ENCODE results near the gene GAS2. TPM values are rescaled to one million over a fixed set of nuclear protein-coding genes. Genes with fewer than 3 reads are reported as not detected.

Gene GAS2
- total and polyA plus RNA-seq, 9 of the 15 experiments (the other 6 are each of a cell fraction or from before 2014, with no cell fraction given), result 0.77 to 1.9 (median 1.1) TPM

GRCh38 chr11:22779850-22780249, 113.4 kb downstream of the GAS2 start (continued):
- TF ChIP-seq MGA (IDR thresholded peaks at IDR 0.05) (no peak), MLLT1 (IDR thresholded peaks at IDR 0.05) (no peak), ZFP30 (CRISPR knock-in tag; IDR thresholded peaks at IDR 0.05; ENCODE audit: borderline replicate concordance) (no peak), ZNF431 (CRISPR knock-in tag; IDR thresholded peaks at IDR 0.05) (no peak), ZNF551 (CRISPR knock-in tag; IDR thresholded peaks at IDR 0.05) (no peak)

Measured in K562 (cell line).